HG03103 (cell line): ENCODE measurements around the gene RDX.
"Not testable (repeated sequence)": the region's sequence is repeated elsewhere in the genome, so short reads cannot be mapped to it uniquely, and the experiment has no call there.

Experiments
- ATAC-seq: cut with Tn5 transposase; IDR thresholded peaks from one replicate; pipeline ENCODE4 v1.9.1; 2021; ENCODE audit warnings: low read depth; ENCODE audit not compliant: unreplicated experiment

The RDX gene

GRCh38 chr11:110306019-110306388 is 9.6 kb upstream of the RDX start:
- not testable (repeated sequence) for ATAC-seq

DNA sequence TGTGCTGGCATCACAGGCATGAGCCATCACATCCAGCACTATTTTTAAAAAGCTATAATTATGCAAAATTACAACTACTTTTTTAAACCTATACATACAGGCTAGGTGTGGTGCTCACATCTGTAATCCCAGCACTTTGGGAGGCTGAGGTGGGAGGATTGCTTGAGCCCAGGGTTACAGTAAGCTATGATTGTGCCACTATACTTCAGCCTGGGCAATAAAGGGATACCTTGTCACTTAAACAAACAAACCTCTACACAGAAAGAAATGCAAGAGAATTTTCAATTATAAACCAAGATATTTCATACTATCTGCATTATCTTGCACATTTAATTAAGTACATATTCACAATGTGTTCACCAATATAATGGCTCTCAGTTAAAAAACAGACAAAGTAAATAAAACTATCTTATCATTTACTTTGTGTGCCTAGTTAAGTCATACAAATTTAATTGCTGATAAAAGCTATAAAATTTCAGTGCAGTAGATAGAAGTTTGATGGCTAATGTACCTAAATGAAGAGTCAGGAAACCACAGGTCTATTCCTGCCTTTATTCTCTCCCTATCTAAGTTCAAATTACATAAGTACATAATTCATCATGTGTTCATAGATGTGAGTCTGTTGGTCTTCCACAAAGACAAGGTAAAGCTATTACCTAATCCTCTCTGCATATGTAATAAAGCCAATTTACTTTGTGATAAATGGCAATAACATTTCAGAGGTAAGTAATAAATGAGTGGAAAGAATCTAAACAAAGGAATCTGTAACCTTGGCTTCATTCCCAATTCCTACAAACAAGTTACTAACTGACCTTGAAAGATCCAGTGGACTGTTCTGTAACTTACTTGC is 9.0 kb upstream of the RDX start:
- no peak for ATAC-seq

GRCh38 chr11:110303414-110303826 is 7.0 kb upstream of the RDX start:
- ATAC-seq = no peak

GRCh38 chr11:110301577-110301976 is 5.2 kb upstream of the RDX start:
- no peak for ATAC-seq

- ATAC-seq = no peak
Measured at GRCh38 chr11:110301032-110301431, 4.6 kb upstream of the RDX start.

DNA sequence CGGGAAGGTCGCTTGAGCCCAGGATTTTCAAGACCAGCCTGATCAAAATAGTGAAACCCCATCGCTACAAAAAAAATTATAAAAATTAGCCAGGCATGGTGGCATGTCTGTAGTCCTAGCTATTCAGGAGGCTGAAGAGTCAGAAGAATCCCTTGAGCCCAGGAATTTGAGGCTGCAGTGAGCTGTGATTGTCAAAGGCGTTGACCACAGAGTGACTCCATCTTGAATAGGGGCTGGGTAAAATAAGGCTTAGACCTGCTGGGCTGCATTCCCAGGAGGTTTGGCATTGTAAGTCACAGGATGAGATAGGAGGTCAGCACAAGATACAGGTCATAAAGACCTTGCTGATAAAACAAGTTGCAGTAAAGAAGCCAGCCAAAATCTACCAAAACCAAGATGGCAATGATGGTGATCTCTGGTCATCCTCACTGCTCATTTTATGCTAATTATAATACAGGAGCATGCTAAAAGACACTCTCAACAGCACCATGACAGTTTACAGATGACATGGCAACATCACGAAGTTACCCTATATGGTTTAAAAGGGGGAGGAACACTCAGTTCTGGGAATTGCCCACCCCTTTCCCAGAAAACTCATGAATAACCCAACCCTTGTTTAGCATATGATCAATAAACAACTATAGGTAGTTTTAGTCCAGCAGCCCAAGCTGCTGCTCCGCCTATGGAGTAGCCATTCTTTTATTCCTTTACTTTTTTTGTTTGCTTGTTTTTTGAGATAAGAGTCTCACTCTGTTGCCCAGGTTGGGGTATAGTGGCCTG is 2.8 kb upstream of the RDX start:
- no peak for ATAC-seq

DNA sequence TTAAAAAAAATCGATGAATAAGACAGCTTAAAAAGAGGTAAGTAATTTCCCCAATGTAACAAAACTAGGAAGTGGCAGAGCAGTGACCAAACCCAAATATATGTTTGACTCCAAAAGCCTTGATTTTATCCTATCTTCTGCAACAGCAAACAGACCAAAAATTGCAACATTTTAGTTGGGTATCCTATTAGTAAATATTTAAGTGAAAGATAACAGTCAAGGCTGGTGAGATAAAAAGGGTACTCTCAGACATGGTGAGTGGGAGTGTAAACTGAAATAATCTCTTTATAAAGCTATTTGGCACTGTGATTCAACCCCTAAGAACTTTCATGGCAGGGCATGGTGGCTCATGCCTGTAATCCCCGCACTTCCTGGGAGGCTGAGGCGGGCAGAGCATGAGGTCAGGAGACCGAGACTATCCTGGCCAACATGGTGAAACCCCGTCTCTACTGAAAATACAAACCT is 1.9 kb upstream of the RDX start:
- ATAC-seq = no peak

DNA sequence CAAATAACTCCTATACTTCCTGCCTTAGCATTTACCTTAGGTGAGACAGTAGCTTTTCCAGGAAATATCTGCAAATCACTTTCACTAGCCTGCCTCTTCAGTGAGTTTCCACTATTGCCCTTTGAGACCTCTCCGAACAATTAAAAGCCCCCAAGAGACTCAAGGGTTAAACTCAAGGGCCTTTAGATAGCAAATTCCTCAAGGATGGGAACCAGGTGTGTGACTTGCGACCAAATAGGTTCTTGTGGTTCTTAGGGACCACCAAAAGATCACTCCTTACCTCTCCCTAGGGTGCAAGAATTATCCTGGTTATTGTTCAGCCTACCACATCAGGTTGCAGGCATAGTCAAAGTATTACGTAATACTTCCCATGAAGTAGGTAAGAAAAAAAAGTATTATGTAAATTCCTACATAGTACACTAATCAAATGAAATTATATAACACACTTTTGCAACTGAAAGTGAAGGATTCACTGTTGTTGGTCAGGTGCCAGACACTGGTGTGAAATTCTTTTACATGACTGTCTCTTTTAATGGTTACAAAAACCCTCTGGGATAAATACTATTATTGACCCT is 1.4 kb upstream of the RDX start:
- ATAC-seq = no peak

DNA sequence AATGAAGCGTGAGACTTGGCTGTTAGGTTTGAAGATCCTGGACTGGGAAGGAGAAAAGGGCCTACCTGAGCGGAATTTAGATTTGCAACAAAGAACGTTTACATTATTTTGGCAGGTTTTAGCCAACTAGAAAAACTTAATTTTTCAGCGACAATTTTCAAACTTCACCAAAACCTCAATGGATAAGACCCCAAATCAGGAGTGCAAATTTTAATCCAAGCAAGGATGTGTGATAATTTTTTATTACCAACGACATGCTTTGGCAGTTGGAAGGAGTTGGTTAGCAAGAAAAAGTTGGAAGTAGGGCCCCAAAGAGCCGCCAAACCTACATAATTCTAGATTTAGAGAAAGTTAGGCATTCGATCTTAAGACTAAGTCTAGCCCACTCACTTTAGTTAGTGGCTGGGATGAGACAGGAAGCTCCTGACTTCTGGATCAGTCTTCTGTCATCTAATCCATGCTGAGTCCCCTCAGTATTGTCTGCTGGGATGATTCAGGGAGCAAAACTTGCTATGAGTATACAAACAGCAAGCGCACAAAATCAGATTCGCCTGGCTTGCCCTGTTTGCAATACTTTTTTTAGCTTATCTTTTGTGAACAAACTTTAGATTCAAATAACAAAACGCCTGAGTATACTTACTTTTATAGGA is 787 bp upstream of the RDX start:
- ATAC-seq = no peak

DNA sequence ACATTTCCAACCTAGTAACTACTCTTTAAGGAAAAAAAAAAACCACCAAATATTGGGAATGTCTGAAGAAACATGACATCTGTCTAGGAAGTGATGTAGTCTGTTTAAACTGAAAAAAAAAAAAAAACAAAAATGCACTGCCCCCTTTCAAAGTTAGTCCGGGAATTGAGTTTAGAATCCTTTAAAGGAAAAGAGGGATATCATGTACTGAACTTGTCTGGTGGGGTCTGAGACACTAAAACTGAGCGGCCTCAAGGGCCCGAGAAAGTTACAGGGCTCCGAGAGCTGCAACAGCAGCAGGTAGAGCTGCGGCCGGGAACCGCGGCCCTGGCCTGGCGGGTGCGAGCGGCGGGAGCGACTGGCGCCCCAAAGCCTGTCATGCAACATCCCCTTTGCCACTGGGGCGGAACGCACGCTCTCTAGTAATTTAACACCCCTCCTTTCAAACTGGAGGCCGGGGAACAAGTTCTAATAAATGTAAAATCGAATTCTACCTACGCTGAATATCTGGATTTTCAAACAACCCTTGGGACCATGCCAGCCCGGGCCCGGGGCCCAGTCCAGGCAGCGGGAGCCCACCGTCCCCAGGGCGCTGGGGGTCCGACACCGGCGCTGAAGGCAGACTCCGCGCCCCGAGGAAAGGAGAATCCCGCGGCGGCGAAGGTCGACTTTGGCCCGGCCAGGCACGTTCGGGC is 736 bp downstream of the RDX start:
- peak; percentile 53 for ATAC-seq

- ATAC-seq = no peak
Measured at GRCh38 chr11:110295086-110295485, 1.3 kb downstream of the RDX start.

GRCh38 chr11:110294509-110294908 is 1.9 kb downstream of the RDX start:
- ATAC-seq = no peak

DNA sequence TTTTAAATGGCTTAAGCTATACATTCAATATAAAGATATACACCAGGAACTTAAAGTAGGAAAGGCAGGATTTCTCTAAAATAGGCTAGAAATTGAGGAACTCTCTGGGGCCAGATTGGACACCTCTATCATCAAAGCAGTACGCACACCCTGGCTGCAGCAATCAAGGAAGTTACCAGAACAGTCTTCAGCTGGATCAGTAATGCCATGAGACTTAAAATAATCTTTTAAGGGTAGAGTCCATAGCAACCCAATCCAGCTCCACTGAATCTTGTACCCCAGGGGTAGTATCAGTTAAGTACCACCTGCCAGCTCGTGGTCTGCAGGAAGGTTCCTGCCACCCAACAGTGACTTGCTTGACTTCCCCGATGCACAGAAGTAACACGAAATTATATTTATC is 3.0 kb downstream of the RDX start:
- no peak for ATAC-seq

DNA sequence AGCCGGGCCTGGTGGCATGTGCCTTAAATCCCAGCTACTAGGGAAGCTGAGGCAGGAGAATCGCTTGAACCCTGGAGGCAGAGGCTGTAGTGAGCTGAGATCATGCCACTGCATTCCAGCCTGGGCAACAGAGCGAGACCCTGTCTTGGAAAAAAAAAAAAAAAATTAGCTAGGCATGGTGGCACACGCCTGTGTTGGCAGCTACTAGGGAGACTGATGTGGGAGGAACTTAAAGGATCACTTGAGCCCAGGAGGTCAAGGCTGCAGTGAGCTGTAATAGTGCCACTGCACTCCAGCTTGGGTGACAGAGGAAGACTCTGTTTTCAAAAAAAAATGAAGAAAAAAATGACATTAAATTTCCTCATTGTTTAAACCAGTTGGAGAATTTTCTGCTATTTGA is 4.3 kb downstream of the RDX start:
- ATAC-seq = not testable (repeated sequence)

DNA sequence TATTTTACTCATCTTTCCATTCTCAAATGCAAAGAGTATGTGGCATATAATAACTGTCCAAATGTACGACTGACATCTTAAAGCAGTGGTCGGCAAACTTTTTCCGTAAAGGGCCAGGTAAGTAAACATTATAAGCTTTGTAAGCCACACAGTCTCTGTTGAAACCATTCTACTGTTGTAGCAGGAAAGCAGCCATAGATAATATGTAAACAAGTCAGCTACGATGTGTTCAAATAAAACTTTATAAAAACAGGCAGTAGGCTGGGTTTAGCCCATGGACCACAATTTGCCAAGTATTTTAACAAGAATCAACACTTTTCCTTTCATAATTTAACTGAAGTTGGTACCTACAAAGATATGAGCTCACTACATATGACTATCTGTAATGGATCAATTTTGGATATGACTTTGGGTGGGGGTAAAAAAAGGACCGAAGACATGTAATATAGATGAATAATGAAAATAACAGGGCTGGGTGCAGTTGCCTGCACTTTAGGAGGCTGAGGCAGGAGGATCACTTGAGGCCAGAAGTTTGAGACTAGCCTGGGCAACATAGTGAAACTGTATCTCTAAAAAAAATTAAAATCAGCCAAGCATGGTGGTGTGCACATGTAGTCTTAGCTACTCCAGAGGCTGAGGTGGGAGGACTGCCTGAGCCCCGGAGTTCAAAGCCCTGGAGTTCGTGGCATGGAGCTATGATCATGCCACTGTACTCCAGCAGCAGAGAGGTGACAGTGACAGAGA is 5.7 kb downstream of the RDX start:
- no peak for ATAC-seq

- no peak for ATAC-seq
Measured at GRCh38 chr11:110289472-110289871, 6.9 kb downstream of the RDX start.

DNA sequence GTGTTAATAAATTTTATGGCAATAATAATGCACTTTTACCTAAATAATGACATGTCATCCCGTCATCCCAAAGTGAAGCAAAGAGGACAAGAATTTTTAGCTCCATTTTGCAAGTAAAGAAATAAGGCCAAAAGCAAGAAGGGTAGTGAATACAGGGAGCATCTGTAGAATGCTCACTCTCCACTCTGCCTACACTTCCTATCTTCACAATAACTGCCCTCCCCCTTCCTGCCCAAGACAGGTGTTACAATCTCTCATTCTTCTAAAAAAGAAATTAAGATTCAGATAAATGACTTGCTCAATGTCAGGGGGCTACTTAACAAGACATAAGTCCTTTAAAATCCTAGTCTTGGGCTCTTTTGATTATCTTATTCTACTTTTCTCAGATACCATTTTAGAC is 8.9 kb downstream of the RDX start:
- ATAC-seq = peak; percentile 66

GRCh38 chr11:110286298-110287040 is 9.9 kb downstream of the RDX start:
- no peak for ATAC-seq

GRCh38 chr11:110283862-110284261 is 12.6 kb downstream of the RDX start:
- no peak for ATAC-seq
